HG02678 (cell line): Measurements from ENCODE around the gene HIF1A.
"Not testable (repeated sequence)": the region's sequence is repeated elsewhere in the genome, so short reads cannot be mapped to it uniquely, and the experiment has no call there.

Source experiments
- ATAC-seq: cut with Tn5 transposase; IDR thresholded peaks from one replicate; pipeline ENCODE4 v1.9.1; 2021; ENCODE audit warnings: mild to moderate bottlenecking, moderate library complexity; ENCODE audit not compliant: unreplicated experiment

HIF1A gene

DNA sequence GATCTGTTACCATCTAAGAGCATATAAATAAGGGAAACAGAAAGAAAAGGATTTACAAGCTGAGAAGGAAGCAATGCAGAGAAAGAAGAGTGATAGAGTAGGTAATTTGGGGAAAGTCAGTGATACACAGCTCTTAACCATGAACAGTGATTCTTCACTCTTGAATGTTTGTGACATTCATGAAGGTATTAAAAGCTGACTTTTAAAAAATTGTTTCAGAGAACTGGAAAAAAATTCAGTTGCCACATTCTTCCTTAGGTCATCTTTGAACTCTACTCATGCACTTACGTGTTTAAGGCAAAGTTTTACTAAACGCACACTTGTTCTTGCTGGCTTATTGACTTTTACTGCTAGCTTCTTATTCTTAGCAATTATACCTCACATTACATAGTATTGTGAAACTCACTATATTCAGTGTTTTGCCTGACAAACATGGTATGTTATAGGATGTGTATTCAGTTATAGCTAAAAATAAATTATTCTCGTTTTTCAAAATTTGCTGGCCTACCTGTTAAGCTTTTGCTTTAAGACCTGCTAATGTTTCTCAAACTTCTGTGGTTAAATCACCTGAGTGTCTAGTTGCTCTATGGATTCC, 10.9 kb downstream of the HIF1A start:
- no peak for ATAC-seq

DNA sequence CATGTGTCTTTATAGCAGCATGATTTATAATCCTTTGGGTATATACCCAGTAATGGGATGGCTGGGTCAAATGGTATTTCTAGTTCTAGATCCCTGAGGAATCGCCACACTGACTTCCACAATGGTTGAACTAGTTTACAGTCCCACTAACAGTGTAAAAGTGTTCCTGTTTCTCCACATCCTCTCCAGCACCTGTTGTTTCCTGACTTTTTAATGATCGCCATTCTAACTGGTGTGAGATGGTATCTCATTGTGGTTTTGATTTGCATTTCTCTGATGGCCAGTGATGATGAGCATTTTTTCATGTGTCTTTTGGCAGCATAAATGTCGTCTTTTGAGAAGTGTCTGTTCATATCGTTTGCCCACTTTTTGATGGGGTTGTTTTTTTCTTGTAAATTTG, 12.5 kb downstream of the HIF1A start:
- ATAC-seq = not testable (repeated sequence)

DNA sequence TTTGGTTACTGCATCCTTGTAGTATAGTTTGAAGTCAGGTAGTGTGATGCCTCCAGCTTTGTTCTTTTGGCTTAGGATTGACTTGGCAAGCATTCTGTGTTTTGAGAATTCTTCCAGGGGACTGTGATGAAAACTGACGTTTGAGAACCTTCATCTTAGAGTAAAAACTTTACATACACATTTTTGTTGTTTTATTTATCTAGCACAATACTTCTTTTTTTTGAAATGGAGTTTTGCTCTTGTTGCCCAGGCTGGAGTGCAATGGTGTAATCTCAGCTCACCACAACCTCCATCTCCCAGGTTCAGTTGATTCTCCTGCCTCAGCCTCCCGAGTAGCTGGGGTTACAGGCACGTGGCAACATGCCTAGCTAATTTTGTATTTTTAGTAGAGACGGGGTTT, 13.4 kb downstream of the HIF1A start:
- not testable (repeated sequence) for ATAC-seq

DNA sequence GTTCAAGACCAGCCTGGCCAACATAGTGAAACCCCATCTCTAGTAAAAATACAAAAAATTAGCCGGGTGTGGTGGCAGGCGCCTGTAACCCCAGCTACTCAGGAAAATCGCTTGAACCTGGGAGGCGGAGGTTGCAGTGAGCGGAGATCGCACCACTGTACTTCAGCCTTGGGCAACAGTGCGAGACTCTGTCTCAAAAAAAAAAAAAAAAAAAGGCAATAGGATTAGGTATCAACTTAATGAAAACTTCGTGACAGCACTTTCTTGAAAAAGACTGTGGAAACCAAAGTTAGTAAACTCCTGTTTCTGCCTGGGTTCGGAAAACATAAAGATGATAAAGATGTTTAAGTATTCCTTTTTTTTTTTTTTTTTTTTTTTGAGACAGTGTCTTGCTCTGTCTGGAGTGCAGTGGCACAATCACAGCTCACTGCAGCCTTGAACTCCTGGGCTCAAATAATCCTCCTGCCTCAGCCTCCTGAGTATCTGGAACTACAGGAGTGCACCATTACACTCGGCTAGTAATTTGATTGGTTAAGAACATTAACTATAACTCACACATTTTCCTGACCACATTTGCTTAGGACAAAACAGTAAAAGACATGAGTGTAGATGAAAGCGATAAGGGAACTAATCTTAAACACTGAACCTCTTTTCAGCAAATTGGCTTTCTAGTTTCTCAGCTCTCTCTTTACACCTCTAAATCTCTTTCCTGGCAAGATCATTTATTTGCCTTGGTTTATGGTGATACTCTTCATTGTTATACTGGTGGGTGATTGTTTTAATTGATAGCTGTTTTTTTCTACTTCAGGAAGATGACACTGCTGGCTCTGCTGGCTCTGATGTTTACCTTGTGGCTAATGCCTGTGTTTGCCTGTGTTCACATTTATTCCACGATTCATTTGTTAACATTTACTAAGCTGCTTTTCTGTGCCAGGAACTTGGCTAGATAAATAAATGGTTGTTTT, 15.8 kb downstream of the HIF1A start:
- ATAC-seq = no peak

DNA sequence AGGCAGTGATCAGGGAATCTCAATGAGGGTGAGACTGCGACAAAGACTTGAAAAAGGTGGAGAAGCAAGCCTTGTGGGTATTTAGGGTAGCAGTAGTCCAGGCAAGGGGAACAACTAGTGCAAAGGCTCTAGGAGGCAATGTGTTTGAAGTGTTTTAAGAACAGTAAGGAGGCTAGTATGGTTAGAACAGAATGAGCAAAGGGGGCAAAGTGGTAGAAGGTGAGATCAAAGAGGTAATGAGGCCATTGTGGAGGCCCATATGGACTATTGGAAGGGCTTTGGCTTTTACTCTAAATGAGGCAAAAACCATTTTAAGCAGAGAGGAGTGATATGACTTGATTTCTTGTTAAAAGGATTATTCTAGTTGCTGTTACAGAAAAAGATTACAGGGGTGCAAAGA, 16.8 kb downstream of the HIF1A start:
- ATAC-seq = no peak

DNA sequence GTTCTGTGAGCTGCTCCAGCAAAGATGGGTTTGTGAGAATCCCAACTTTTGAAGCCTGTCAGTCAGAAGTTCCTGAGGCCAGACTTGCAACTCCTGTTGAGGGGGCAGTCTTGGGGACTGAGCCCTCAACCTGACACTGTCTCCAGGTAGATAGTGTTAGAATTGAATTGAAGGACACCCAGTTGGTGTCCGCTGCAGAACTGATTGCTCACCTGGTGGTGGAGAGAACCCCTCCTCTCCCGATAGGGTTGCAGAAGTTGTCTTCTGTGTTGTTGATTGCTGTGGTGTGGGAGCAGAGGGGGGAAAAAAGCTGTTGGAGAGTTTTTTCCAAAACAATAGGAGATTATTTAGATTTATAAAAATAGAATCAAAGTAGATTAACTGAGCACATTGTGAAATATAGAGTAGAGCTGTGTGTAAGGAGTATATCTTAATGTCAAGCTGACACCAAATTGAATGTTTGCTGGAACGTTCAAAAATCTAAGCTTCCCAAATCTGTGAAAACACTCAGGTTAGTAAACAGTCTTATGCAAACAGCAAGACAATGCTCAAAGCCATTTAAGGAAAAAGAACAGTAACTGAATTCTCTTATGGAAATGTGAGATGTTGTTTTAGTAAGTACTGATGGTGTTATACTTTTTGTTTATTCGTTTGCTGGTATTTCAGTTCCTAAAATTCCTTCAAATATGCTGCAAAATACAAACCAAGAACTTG, 18.6 kb downstream of the HIF1A start:
- ATAC-seq = no peak

DNA sequence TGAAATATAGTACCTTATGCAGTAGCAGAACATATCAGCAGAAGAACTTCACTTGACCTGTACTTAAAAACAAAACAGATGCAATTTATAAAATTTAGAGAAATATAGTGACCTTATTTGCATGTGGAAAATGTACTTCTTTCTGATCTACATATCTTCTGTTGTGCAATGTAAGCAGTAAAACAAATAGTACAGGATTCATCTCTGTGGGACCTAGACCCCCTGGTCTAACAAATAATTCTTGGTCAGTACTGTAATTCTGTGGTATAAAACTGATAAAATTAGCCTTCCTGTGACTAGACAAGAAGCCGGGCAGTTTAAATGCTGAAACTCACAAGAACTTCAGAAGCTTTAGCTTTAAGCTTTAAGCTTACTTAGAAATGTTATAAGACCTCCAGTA, 21.6 kb downstream of the HIF1A start:
- ATAC-seq = no peak

DNA sequence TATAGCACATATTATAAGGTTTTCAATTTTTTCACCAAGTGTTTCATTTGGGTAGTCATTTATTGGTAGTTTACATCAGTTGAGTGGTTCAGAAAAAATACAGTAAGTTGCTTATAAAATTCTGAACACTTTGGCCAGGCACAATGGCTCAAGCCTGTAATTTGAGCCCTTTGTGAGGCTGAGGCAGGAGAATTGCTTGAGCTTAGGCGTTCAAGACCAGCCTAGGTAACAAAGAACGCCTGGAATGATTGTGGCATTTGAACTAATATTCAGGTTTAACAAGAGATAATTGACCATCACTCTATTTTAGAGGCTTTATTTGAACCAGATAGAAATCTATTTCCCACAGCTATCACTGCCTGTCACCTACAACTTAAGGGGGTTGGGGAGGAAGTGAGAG, 22.7 kb downstream of the HIF1A start:
- ATAC-seq = no peak

DNA sequence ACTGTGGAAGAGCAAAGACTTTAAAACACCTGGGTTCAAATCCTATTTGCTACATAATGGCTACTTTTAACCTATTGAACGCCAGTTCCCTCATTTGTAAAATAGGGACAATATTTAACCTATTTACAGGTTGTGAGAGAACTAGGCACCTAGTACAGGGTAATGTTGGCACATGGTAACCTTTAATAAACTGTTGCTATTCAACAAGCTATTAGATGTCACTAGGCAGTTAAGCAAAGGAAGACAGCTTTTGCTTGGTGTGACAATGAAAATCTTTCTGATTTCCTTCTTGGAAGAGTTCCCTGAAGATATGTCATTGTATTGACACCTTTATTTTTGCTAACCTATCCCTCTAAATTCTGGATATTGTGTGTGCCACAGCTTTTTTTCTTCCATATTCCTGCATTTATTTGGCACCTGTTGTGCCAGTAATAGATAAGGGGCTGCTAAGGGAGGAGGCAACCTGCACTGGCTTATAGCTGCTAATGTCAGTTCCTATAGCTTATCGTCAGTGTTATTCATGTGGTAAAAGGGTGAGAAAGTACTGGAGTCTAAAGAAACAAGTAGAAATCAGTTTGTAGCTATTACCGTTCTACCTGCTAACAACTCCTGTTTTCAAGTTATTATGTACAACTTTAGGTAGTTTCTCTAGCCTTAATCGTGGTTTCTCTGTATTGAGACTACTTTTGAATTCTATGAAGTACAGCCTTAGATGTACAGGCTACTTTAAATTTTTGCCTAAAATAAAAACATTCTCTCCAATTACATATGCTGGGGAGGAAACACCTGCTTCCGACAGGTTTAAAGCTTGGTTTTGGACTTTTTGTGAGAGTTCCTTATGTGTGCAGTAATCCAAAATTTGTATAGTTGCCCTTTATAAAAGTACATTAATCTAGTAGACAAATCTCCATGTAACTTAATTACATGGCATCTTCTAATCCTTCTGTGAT, 24.3 kb downstream of the HIF1A start:
- peak; percentile 41 for ATAC-seq

DNA sequence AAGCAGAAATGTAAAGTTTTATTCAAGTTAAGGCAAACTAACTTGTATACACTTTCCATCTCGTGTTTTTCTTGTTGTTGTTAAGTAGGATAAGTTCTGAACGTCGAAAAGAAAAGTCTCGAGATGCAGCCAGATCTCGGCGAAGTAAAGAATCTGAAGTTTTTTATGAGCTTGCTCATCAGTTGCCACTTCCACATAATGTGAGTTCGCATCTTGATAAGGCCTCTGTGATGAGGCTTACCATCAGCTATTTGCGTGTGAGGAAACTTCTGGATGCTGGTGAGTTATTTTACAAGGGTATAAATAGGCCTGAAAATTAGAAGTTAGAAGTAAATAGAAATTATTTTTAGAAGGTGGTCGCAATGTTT, 25.0 kb downstream of the HIF1A start:
- peak; percentile 24 for ATAC-seq

DNA sequence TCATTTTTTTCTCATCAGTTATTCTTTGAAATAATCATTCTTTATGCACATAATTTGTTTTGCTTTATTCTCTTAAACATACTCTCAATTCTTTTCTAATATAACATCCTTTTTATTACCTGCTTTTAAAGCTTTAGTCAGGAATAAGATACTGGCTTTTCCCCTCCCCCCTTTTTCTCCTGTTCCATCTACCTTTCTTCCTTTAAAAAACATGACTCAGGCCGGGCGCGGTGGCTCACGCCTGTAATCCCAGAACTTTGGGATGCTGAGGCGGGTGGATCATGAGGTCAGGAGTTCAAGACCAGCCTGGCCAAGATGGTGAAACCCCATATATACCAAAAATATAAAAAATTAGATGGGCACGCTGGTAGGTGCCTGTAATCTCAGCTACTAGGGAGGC, 25.4 kb downstream of the HIF1A start:
- ATAC-seq = no peak

DNA sequence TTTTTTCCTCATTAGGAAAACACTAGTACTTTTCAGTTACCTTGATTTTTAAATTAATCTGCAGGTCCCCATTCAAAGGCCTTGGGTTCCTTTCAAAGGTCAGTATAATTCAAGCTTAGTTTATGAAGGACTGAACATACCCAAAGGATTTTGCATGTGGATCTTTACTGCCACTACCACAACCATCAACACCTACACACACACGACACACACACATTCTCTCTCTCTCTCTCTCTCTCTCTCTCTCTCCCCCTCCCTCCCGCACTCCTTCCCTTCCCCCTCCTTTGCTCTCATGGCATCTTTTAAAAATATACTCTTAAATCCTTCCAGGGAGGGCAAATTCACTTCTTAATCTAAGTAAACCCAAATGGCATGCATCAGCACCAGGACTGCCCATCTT, 28.8 kb downstream of the HIF1A start:
- ATAC-seq = no peak

DNA sequence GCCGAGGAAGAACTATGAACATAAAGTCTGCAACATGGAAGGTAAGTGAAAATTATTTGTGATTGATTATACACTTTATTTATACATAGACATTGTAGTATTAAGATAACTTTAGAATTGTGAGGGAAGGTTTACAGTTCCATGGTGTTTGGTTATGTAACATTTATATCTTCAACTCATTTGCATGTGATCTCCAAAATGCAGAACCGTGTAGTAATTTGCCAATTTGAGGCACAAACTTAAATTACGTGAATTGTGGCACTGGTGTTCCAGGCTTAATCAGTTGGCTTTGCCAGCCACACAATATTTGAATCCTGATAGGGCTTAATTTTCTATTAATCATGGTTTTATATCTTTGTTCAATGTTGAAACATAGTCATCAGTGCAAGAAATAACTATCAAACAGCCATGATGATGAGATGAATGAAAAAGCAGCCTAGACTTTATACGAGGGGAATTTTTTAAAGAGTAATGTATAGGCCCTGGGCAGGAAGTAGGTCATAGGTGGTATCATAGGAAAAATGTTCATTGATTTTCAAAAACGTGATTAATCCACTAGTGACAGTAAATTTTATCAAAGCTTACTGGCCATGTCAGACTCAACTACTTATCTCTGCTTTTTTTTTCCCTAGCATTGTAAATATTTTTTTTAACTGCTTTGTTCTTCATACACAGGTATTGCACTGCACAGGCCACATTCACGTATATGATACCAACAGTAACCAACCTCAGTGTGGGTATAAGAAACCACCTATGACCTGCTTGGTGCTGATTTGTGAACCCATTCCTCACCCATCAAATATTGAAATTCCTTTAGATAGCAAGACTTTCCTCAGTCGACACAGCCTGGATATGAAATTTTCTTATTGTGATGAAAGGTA, 31.7 kb downstream of the HIF1A start:
- ATAC-seq = no peak

DNA sequence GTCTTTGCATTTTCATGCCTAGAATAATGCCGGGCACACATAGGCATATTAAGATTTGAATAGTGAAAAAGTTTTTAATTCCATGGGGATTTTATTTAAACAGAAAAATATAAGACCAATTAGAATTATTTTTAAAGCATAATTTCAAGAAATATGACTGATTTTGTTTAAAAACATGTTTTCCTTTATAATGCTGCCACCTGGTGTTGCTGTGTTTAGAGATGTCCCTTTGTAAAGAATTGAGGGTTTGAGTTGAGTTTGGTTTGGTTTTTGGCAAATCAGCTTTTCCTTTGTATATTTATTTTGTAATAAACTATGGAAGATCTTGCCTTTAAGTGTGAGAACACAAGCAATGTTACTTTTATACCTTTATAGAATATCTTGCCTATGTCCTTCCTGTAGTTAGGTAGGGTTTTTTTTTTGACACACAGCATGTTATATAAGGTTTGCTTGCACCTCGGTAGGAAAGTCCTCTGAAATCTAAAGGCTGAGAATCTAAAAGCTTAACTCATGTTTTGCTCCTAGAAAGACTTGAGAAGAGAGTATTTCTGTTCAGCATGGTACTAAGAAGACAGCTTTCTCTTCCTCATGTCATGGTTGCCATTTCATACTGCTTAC, 35.6 kb downstream of the HIF1A start:
- no peak for ATAC-seq

DNA sequence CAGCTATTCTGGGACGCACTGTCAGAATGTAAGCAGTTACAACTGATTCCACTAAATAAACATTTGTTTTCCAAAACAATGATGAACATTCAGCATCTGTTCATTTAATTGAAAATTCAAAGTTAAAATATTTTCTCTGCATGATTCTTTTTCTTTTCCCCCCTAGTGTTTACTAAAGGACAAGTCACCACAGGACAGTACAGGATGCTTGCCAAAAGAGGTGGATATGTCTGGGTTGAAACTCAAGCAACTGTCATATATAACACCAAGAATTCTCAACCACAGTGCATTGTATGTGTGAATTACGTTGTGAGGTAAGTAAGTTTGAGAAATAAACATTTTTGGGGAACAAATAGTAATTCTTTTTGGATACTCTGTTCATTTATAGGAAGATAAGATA, 38.7 kb downstream of the HIF1A start:
- ATAC-seq = no peak

DNA sequence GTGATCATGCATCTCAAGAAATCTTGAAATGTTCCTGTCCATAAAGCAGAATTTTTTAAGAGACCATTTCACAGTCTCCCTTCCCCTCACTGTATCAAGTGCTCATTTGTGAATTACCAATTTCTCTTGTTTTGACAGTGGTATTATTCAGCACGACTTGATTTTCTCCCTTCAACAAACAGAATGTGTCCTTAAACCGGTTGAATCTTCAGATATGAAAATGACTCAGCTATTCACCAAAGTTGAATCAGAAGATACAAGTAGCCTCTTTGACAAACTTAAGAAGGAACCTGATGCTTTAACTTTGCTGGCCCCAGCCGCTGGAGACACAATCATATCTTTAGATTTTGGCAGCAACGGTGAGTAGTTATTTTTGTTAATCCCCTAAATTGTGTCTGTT, 41.4 kb downstream of the HIF1A start:
- no peak for ATAC-seq

DNA sequence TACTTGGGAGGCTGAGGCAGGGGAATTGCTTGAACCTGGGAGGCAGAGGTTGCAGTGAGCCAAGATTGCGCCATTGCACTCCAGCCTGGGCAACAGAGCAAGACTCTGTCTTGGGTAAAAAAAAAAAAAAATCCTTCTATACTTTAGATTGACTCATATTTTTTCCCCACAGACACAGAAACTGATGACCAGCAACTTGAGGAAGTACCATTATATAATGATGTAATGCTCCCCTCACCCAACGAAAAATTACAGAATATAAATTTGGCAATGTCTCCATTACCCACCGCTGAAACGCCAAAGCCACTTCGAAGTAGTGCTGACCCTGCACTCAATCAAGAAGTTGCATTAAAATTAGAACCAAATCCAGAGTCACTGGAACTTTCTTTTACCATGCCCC, 42.6 kb downstream of the HIF1A start:
- ATAC-seq = no peak

DNA sequence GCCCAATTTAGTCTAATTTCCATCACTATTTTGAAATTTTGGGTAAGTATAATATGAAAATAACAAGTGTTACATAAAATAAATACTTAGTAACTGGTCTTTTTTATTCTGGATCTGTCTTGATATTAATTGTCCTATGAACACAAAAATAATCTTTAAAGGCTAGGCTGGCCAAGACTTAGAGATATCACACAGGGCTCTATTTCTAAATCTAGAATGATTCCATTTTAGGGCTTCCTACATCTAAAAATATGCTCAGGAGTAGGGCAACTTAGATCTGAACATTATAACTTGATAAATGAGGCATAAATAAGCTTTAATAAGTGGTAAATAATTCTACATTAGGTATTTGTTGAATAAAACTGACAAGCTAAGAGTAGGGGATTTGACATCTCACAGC, 43.8 kb downstream of the HIF1A start:
- ATAC-seq = no peak

DNA sequence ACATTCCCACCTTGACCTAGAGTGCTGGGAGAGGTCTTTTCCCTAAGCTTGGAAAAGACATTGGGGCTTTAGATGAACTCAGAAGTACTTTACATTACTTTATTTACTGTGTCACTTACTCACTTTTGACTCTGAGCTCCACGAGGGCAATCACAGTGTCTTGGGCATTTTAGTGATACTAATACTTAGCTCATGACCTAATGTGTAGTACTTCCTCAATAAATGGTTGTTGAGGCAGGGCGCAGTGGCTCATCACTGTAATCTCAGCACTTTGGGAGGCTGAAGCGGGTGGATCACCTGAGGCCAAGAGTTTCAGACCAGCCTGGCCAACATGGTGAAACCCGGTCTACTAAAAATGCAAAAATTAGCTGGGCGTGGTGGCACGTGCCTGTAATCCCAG, 47.1 kb downstream of the HIF1A start:
- no peak for ATAC-seq
